Measurements from ENCODE around the gene VPS8. TPM values are rescaled to one million over a fixed set of nuclear protein-coding genes. Genes with fewer than 3 reads are reported as not detected.

VPS8 gene
- total and polyA plus RNA-seq, 7 donors, result 11.4 to 52.6 (median 30.8) TPM

GRCh38 chr3:185049710-185050109, 237.7 kb downstream of the VPS8 start:
- intact Hi-C loops (cut with DNase I), result no loop called here
- no peak overlapping the region for H3K27ac ChIP-seq
- H3K4me3 ChIP-seq, result no peak overlapping the region
- TF ChIP-seq CTCF (IDR thresholded peaks at IDR 0.05), result no peak
- no peak for DNase-seq
- H3K9me3 ChIP-seq, result no peaks in the 10 kb centered on the region
- WGBS, 3 donors, result 94 to 98% (median 95%) methylated on average over 4 of the region's 4 CpGs
- no peaks in the 10 kb centered on the region for H3K27me3 ChIP-seq (ENCODE audit: insufficient read depth in 3 of 3, low read length in 2 of 3)
- no peak for ATAC-seq
- H3K36me3 ChIP-seq (ENCODE audit: insufficient read depth in 1 of 2, low read depth in 1 of 2), result peaks cover 9 to 72% of the 10 kb centered on the region in 2 donors
- H3K4me1 ChIP-seq, result peaks cover 5% of the 10 kb centered on the region

- TF ChIP-seq CTCF (IDR thresholded peaks at IDR 0.05), result no peak
- ATAC-seq (no peak), DNase-seq (no peak)
- H3K27me3 ChIP-seq (ENCODE audit: insufficient read depth in 3 of 3, low read length in 2 of 3), result no peaks in the 10 kb centered on the region
- H3K27ac ChIP-seq, result no peak overlapping the region
- WGBS, 3 donors, result 71 to 80% (median 79%) methylated on average over 8 of the region's 8 CpGs
- no peak overlapping the region for H3K4me3 ChIP-seq
- intact Hi-C loops (cut with DNase I), result no loop called here
- peaks cover 8% of the 10 kb centered on the region for H3K9me3 ChIP-seq
- no peaks in the 10 kb centered on the region for H3K4me1 ChIP-seq
- H3K36me3 ChIP-seq (ENCODE audit: insufficient read depth in 1 of 2, low read depth in 1 of 2), result peaks cover 9 to 81% of the 10 kb centered on the region in 2 donors
Observed at GRCh38 chr3:185051801-185052200, 239.8 kb downstream of the VPS8 start.

GRCh38 chr3:185052631-185053030, 240.7 kb downstream of the VPS8 start:
- DNase-seq, result no peak
- intact Hi-C loops (cut with DNase I), result no loop called here
- WGBS, 3 donors, result 79 to 91% (median 80%) methylated on average over 6 of the region's 6 CpGs
- H3K36me3 ChIP-seq (ENCODE audit: insufficient read depth in 1 of 2, low read depth in 1 of 2), result peaks cover 9 to 81% of the 10 kb centered on the region in 2 donors
- no peak overlapping the region for H3K27ac ChIP-seq
- no peaks in the 10 kb centered on the region for H3K27me3 ChIP-seq (ENCODE audit: insufficient read depth in 3 of 3, low read length in 2 of 3)
- H3K4me1 ChIP-seq, result no peaks in the 10 kb centered on the region
- H3K4me3 ChIP-seq, result no peak overlapping the region
- TF ChIP-seq CTCF (IDR thresholded peaks at IDR 0.05), result no peak
- no peak for ATAC-seq
- H3K9me3 ChIP-seq, result peaks cover 12% of the 10 kb centered on the region

- WGBS, 3 donors, result 93 to 95% (median 94%) methylated on average over 2 of the region's 2 CpGs
Observed at GRCh38 chr3:185056908-185057307, 244.9 kb downstream of the VPS8 start.

More at GRCh38 chr3:185056908-185057307, 244.9 kb downstream of the VPS8 start:
- no peaks in the 10 kb centered on the region for H3K27me3 ChIP-seq (ENCODE audit: insufficient read depth in 3 of 3, low read length in 2 of 3)
- H3K9me3 ChIP-seq, result peaks cover 16% of the 10 kb centered on the region
- H3K27ac ChIP-seq, result no peak overlapping the region
- H3K4me3 ChIP-seq, result no peak overlapping the region
- TF ChIP-seq CTCF (IDR thresholded peaks at IDR 0.05), result no peak
- intact Hi-C loops (cut with DNase I), result no loop called here
- no peak for ATAC-seq
- H3K36me3 ChIP-seq (ENCODE audit: insufficient read depth in 1 of 2, low read depth in 1 of 2), result peaks cover 4 to 41% of the 10 kb centered on the region in 2 donors
- no peaks in the 10 kb centered on the region for H3K4me1 ChIP-seq
- DNase-seq, result no peak
